Measurements from ENCODE around the gene CDKN3. TPM values are rescaled to one million over a fixed set of nuclear protein-coding genes. Genes with fewer than 3 reads are reported as not detected.
"Not testable (repeated sequence)": the region's sequence is repeated elsewhere in the genome, so short reads cannot be mapped to it uniquely, and the experiment has no call there.

The CDKN3 gene
- total RNA-seq, 2 donors from 2014 or later = 3.5 to 13.5 TPM

DNA sequence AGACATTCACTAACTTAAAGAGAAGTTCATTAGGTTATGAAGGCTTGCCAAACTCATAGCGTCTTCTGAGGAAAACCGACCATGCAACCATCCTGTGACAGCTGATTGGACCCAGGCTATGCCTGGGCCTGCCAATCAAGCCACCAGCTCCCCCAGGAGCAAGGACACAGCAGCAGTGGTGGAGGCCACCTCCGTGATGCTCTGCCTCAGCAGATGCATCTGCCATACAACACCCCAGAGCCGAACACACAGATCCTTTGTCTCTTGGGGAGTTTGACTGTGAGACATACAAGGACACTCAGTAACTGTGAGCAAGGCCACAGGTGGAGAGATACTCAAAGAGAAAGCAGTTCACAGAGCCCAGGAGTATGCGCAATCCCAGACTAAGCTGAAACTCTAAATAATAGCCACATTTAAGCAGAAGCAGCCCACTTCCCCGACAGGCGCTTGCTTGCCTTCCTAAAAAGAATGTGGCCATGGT lies 54.4 kb downstream of the CDKN3 start:
- ATAC-seq (ENCODE audit: insufficient number of reproducible peaks, low FRiP score, low read depth) (no peak), DNase-seq (ENCODE audit: low spot score) (no peak)
- no peak overlapping the region for H3K27ac ChIP-seq
- no peaks in the 10 kb centered on the region for H3K27me3 ChIP-seq (replicated peaks; ENCODE audit: insufficient read depth)
- H3K4me3 ChIP-seq = no peak overlapping the region
- no peaks in the 10 kb centered on the region for H3K9me3 ChIP-seq
- H3K36me3 ChIP-seq = no peaks in the 10 kb centered on the region
- TF ChIP-seq, protein P1, sequence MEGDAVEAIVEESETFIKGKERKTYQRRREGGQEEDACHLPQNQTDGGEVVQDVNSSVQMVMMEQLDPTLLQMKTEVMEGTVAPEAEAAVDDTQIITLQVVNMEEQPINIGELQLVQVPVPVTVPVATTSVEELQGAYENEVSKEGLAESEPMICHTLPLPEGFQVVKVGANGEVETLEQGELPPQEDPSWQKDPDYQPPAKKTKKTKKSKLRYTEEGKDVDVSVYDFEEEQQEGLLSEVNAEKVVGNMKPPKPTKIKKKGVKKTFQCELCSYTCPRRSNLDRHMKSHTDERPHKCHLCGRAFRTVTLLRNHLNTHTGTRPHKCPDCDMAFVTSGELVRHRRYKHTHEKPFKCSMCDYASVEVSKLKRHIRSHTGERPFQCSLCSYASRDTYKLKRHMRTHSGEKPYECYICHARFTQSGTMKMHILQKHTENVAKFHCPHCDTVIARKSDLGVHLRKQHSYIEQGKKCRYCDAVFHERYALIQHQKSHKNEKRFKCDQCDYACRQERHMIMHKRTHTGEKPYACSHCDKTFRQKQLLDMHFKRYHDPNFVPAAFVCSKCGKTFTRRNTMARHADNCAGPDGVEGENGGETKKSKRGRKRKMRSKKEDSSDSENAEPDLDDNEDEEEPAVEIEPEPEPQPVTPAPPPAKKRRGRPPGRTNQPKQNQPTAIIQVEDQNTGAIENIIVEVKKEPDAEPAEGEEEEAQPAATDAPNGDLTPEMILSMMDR (IDR thresholded peaks at IDR 0.05) = no peak
- H3K4me1 ChIP-seq (ENCODE audit: control insufficient read depth in 1 of 2, low read depth in 2 of 2) = peaks cover 0 to 2% of the 10 kb centered on the region in 2 donors

- no peak for ATAC-seq (ENCODE audit: insufficient number of reproducible peaks, low FRiP score, low read depth)
Observed at GRCh38 chr14:54451961-54452360, 55.2 kb downstream of the CDKN3 start.

DNA sequence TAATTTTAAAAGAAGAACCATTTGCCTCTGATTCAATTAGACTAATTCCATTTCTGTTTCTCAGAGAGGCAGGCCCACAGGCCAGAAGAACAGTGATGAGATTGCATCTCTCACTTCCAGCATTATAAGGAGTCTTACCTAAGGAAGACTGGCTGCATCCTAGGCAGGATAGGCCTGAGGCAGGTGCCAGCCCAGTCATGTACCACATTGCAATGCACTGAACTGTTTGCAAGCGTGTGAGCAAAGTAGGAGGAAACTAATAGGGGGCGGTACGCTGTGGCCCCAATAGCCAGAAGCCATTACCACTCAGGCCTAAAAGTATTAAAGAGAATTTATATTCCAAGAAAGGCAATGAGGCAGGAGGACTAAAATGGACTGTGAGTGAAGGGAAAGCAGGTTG lies 56.4 kb downstream of the CDKN3 start:
- Histone ChIP-seq H3K4me1 (ENCODE audit: control insufficient read depth in 1 of 2, low read depth in 2 of 2) (no peaks in the 10 kb centered on the region), H3K27me3 (replicated peaks; ENCODE audit: insufficient read depth) (no peaks in the 10 kb centered on the region)
- TF ChIP-seq, protein P1 (IDR thresholded peaks at IDR 0.05) = no peak

More at GRCh38 chr14:54451961-54452360, 55.2 kb downstream of the CDKN3 start:
- no peak overlapping the region for H3K27ac ChIP-seq
- TF ChIP-seq, protein P1 (IDR thresholded peaks at IDR 0.05) = no peak
- no peak overlapping the region for H3K4me3 ChIP-seq
- no peaks in the 10 kb centered on the region for H3K4me1 ChIP-seq (ENCODE audit: control insufficient read depth in 1 of 2, low read depth in 2 of 2)
- no peak for DNase-seq (ENCODE audit: low spot score)
- H3K27me3 ChIP-seq (replicated peaks; ENCODE audit: insufficient read depth) = no peaks in the 10 kb centered on the region
- H3K9me3 ChIP-seq = no peaks in the 10 kb centered on the region
- H3K36me3 ChIP-seq = no peaks in the 10 kb centered on the region

DNA sequence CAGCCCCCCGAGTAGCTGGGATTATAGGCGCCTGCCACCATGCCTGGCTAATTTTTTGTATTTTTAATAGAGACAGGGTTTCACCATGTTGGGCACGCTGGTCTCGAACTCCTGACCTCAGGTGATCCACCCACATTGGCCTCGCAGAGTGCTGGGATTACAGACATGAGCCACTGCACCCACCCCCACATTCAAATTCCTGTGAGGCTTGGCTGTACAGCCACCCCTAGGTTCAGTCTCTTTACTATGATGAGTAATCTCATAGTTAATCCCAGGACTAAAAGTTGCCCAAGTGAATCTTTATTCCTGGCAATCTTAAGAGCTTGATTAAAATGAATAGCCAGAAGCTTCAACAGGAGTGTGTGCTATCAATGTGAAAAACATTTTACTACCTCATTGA lies 57.2 kb downstream of the CDKN3 start:
- H3K4me1 ChIP-seq (ENCODE audit: control insufficient read depth in 1 of 2, low read depth in 2 of 2); H3K9me3 ChIP-seq; H3K27ac ChIP-seq; H3K4me3 ChIP-seq; ATAC-seq (ENCODE audit: insufficient number of reproducible peaks, low FRiP score, low read depth); H3K36me3 ChIP-seq; H3K27me3 ChIP-seq (replicated peaks; ENCODE audit: insufficient read depth); DNase-seq (ENCODE audit: low spot score): not testable (repeated sequence)

More for the DNA sequence above, 56.4 kb downstream of the CDKN3 start:
- Histone ChIP-seq H3K27ac (no peak overlapping the region), H3K36me3 (no peaks in the 10 kb centered on the region), H3K9me3 (no peaks in the 10 kb centered on the region), H3K4me3 (no peak overlapping the region)
- no peak for ATAC-seq (ENCODE audit: insufficient number of reproducible peaks, low FRiP score, low read depth)
- DNase-seq (ENCODE audit: low spot score) = no peak

DNA sequence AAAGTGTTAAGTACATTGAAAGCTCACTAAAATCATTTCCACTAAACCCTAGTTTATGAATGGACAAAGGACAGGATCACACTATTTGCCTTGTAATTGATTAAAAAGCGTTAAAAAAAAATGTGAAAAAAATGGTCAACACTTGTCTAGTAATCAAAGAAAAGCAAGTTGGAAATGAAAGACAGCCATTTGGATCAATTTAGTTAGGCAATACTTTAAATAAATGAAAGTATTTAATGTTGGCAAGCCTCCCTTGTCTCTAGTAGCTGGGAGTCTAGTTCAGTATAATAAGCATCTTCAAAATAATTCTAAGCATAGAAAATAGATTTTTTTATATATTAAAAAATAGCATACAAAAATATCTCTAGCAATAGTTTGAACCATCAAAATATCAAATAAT lies 58.6 kb downstream of the CDKN3 start:
- TF ChIP-seq, protein P1 (IDR thresholded peaks at IDR 0.05) = no peak
- no peak for DNase-seq (ENCODE audit: low spot score)
- Histone ChIP-seq H3K4me3 (no peak overlapping the region), H3K9me3 (no peaks in the 10 kb centered on the region), H3K36me3 (no peaks in the 10 kb centered on the region), H3K27ac (no peak overlapping the region), H3K4me1 (ENCODE audit: control insufficient read depth in 1 of 2, low read depth in 2 of 2) (no peaks in the 10 kb centered on the region), H3K27me3 (replicated peaks; ENCODE audit: insufficient read depth) (no peaks in the 10 kb centered on the region)
- ATAC-seq (ENCODE audit: insufficient number of reproducible peaks, low FRiP score, low read depth) = no peak

DNA sequence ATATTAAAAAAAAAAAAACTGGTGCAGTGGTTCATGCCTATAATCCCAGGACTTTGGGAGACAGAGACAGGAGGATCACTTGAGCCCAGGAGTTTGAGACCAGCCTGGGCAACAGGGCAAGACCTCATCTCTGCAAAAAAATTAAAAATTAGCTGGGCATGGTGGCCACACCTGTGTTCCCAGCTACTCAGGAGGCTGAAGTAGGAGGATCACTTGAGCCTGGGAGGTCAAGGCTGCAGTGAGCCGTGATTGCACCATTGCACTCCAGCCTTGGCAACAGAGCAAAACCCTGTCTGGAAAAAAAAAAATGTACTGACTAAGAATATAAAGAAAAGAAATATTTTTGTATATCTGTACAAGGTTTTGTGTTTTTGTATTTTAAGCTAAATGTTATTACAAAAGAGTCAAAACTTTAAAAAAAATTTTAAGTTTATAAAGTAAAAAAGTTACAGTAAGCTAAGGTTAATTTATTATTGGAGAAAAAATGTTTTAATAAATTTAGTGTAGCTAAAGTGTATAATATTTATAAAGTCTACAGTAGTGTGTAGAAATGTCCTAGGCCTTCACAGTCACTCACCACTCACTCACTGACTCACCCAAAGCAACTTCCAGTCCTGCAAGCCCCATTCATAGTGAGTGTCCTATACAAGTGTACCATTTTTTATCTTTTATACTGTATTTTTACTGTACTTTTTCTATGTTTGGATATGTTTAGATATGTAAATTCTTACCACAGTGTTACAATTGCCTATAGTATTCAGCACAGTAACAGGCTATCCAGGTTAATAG lies 60.2 kb downstream of the CDKN3 start:
- H3K9me3 ChIP-seq; H3K4me1 ChIP-seq (ENCODE audit: control insufficient read depth in 1 of 2, low read depth in 2 of 2); H3K36me3 ChIP-seq; H3K27ac ChIP-seq; H3K4me3 ChIP-seq; DNase-seq (ENCODE audit: low spot score); H3K27me3 ChIP-seq (replicated peaks; ENCODE audit: insufficient read depth); ATAC-seq (ENCODE audit: insufficient number of reproducible peaks, low FRiP score, low read depth): not testable (repeated sequence)
